HUDEP-2 (cell line): ENCODE measurements around the gene ZNF71.

Experiments
- DNase-seq, 76 experiments: peaks; one replicate each; lab custom pipeline; 2025; ENCODE audit not compliant: unreplicated experiment in 76 of 76; lab: John Stamatoyannopoulos, UW

ZNF71 gene

GRCh38 chr19:56594783-56595547 is at the start of gene ZNF71:
Gene ZNF71, plus strand, starts transcription at chr19:56595302. Its CDS starts 6,257 bp downstream, at chr19:56601559.
- DNase-seq, result peak in 66 of 76 experiments; percentile 6 to 85 (median 55)

GRCh38 chr19:56547535-56547934 is 47.6 kb upstream of the ZNF71 start:
- DNase-seq, result no peak

GRCh38 chr19:56554272-56554869 is 40.7 kb upstream of the ZNF71 start:
- no peak for DNase-seq

- no peak for DNase-seq
Measured at GRCh38 chr19:56562766-56563165, 32.3 kb upstream of the ZNF71 start.

- peak in 20 of 76 experiments; percentile 6 to 70 (median 29) for DNase-seq
Measured at GRCh38 chr19:56566904-56567273, 28.2 kb upstream of the ZNF71 start.

- peak in 74 of 76 experiments; percentile 7 to 97 (median 85) for DNase-seq
Measured at GRCh38 chr19:56567274-56568120, 27.6 kb upstream of the ZNF71 start, which contains the start of gene ZNF470. Gene ZNF470, plus strand, starts transcription at chr19:56567468. Its CDS starts 2,844 bp downstream, at chr19:56570312.

- DNase-seq, result no peak
Measured at GRCh38 chr19:56572589-56572988, 22.5 kb upstream of the ZNF71 start.

- DNase-seq, result no peak
Measured at GRCh38 chr19:56573914-56574313, 21.2 kb upstream of the ZNF71 start.

- no peak for DNase-seq
Measured at GRCh38 chr19:56577719-56578602, 17.1 kb upstream of the ZNF71 start.

- DNase-seq, result no peak
Measured at GRCh38 chr19:56594446-56594782, 688 bp upstream of the ZNF71 start.

- peak in 1 of 76 experiments; percentile 33 for DNase-seq
Measured at GRCh38 chr19:56595548-56595899, 422 bp downstream of the ZNF71 start.

GRCh38 chr19:56596676-56597075 is 1.6 kb downstream of the ZNF71 start:
- no peak for DNase-seq

- DNase-seq, result no peak
Measured at GRCh38 chr19:56597696-56598095, 2.6 kb downstream of the ZNF71 start.

- DNase-seq, result no peak
Measured at GRCh38 chr19:56601375-56601774, 6.3 kb downstream of the ZNF71 start.

GRCh38 chr19:56603829-56604228 is 8.7 kb downstream of the ZNF71 start:
- DNase-seq, result no peak

- no peak for DNase-seq
Measured at GRCh38 chr19:56608274-56608964, 13.3 kb downstream of the ZNF71 start.

- no peak for DNase-seq
Measured at GRCh38 chr19:56611288-56611687, 16.2 kb downstream of the ZNF71 start.

GRCh38 chr19:56612737-56613136 is 17.6 kb downstream of the ZNF71 start:
- no peak for DNase-seq

GRCh38 chr19:56613639-56614038 is 18.5 kb downstream of the ZNF71 start:
- DNase-seq, result no peak

GRCh38 chr19:56617531-56617930 is 22.4 kb downstream of the ZNF71 start:
- DNase-seq, result no peak
